Erythroblast (primary cell): ENCODE data around the gene ACOT12.

ENCODE experiments used
- DNase-seq, 2 experiments: peaks; one replicate each; lab custom pipeline; 2025; lab: John Stamatoyannopoulos, UW
- GATA1 ChIP-seq: IDR thresholded peaks from 2 replicates; pipeline ENCODE4 v1.6.1; 2011; ENCODE audit warnings: low read depth, mild to moderate bottlenecking, control low read depth, low read length, moderate library complexity
- POLR2A ChIP-seq: IDR thresholded peaks from 2 replicates; pipeline ENCODE4 v1.6.1; 2011; ENCODE audit warnings: mild to moderate bottlenecking, low read length

ACOT12 gene

GRCh38 chr5:81393783-81394718, at the start of gene ACOT12:
Gene ACOT12, minus strand, starts transcription at chr5:81394134. Its CDS starts 20 bp downstream, at chr5:81394114.
- TF ChIP-seq GATA1 (no peak), POLR2A (no peak)
- DNase-seq = peak in 1 of 2 experiments; percentile 11

GRCh38 chr5:81435023-81435422, 41.1 kb upstream of the ACOT12 start:
- DNase-seq = no peak
- no peak for TF ChIP-seq GATA1
- no peak for TF ChIP-seq POLR2A

GRCh38 chr5:81429985-81430384, 36.1 kb upstream of the ACOT12 start:
- DNase-seq = no peak
- no peak for TF ChIP-seq POLR2A
- no peak for TF ChIP-seq GATA1

- TF ChIP-seq POLR2A (no peak), GATA1 (no peak)
- no peak for DNase-seq
These were observed 35.4 kb upstream of the ACOT12 start for GRCh38 chr5:81429363-81429762.

- TF ChIP-seq GATA1 = no peak
- no peak for TF ChIP-seq POLR2A
- no peak for DNase-seq
These were observed 34.9 kb upstream of the ACOT12 start for GRCh38 chr5:81428861-81429260.

GRCh38 chr5:81428446-81428845, 34.5 kb upstream of the ACOT12 start:
- TF ChIP-seq GATA1 = no peak
- TF ChIP-seq POLR2A = no peak
- no peak for DNase-seq

- TF ChIP-seq POLR2A (no peak), GATA1 (no peak)
These were observed 33.6 kb upstream of the ACOT12 start for GRCh38 chr5:81427566-81427965.

GRCh38 chr5:81426359-81427030, 32.6 kb upstream of the ACOT12 start:
- TF ChIP-seq GATA1 (no peak), POLR2A (no peak)
- no peak for DNase-seq

More at GRCh38 chr5:81427566-81427965, 33.6 kb upstream of the ACOT12 start:
- DNase-seq = no peak

GRCh38 chr5:81425569-81425968, 31.6 kb upstream of the ACOT12 start:
- DNase-seq = peak; percentile 40 to 56
- no peak for TF ChIP-seq GATA1
- TF ChIP-seq POLR2A = no peak

GRCh38 chr5:81424728-81425127, 30.8 kb upstream of the ACOT12 start:
- no peak for DNase-seq
- TF ChIP-seq POLR2A = no peak
- TF ChIP-seq GATA1 = no peak

- TF ChIP-seq GATA1 (no peak), POLR2A (no peak)
- DNase-seq = no peak
These were observed 28.7 kb upstream of the ACOT12 start for GRCh38 chr5:81422671-81423070.

GRCh38 chr5:81420039-81420667, 26.2 kb upstream of the ACOT12 start:
- no peak for DNase-seq
- TF ChIP-seq GATA1 (no peak), POLR2A (no peak)

GRCh38 chr5:81418606-81419005, 24.7 kb upstream of the ACOT12 start:
- TF ChIP-seq GATA1 (no peak), POLR2A (no peak)
- no peak for DNase-seq
